22Rv1 (cell line): ENCODE data around the gene SMO.

Source experiments
- ZFX ChIP-seq: fragments of 450-650 bp; IDR thresholded peaks from 2 replicates; pipeline ENCODE4 v1.6.1; 2017; ENCODE audit warnings: antibody characterized with exemption, borderline replicate concordance
- TF ChIP-seq, protein P1 (sequence below): fragments of 450-650 bp; IDR thresholded peaks from 2 replicates; pipeline ENCODE4 v1.5.1; 2017; ENCODE audit warnings: mild to moderate bottlenecking

DNA sequence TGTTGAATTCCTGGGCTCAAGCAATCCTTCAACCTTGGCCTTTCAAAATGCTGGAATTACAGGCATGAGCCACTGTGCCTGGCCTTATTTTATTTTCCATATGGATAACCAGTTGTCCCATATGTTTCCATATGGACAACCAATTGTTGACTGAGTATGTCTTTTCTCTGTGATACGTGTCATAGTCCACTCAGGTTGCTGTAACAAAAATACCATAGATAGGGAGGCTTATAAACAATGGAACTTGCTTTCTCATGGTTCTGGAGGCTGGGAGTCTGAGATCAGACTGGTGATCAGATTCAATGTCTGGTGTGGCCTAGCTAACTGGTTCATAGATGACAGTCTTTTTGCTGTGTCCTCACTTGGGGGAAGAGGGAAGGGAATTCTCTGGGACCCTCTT lies 55.8 kb downstream of the SMO start:
- TF ChIP-seq, protein P1, sequence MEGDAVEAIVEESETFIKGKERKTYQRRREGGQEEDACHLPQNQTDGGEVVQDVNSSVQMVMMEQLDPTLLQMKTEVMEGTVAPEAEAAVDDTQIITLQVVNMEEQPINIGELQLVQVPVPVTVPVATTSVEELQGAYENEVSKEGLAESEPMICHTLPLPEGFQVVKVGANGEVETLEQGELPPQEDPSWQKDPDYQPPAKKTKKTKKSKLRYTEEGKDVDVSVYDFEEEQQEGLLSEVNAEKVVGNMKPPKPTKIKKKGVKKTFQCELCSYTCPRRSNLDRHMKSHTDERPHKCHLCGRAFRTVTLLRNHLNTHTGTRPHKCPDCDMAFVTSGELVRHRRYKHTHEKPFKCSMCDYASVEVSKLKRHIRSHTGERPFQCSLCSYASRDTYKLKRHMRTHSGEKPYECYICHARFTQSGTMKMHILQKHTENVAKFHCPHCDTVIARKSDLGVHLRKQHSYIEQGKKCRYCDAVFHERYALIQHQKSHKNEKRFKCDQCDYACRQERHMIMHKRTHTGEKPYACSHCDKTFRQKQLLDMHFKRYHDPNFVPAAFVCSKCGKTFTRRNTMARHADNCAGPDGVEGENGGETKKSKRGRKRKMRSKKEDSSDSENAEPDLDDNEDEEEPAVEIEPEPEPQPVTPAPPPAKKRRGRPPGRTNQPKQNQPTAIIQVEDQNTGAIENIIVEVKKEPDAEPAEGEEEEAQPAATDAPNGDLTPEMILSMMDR, result no peak
- no peak for TF ChIP-seq ZFX
